Left ventricle myocardium inferior (tissue), 1 donor: Measurements from ENCODE around the gene FRMD4A. TPM values are rescaled to one million over a fixed set of nuclear protein-coding genes. Genes with fewer than 3 reads are reported as not detected.

Experiments used
- DNase-seq: peaks from one replicate; pipeline ENCODE4 v3.0.0-alpha.2; 2020
- H3K27ac ChIP-seq: fragments of 200-600 bp; replicated peaks from 2 replicates; pipeline ENCODE4 v1.8.0; 2021
- H3K27me3 ChIP-seq: fragments of 200-600 bp; 2 replicates; pipeline ENCODE4 v1.8.0; 2021; ENCODE audit warnings: low read depth
- H3K36me3 ChIP-seq: fragments of 200-600 bp; 2 replicates; pipeline ENCODE4 v1.8.0; 2021
- H3K4me1 ChIP-seq: fragments of 200-600 bp; 2 replicates; pipeline ENCODE4 v1.8.0; 2021
- H3K4me3 ChIP-seq: fragments of 200-600 bp; 2 replicates; pipeline ENCODE4 v1.8.0; 2021; ENCODE audit warnings: mild to moderate bottlenecking, moderate library complexity
- H3K9me3 ChIP-seq: fragments of 200-600 bp; replicated peaks from 2 replicates; pipeline ENCODE4 v1.8.0; 2021
- CTCF ChIP-seq: fragments of 200-600 bp; IDR thresholded peaks from 2 replicates; pipeline ENCODE4 v1.8.0; 2021; ENCODE audit warnings: antibody characterized with exemption, mild to moderate bottlenecking, borderline replicate concordance
- intact Hi-C: fragments of 100-400 bp; cut with micrococcal nuclease; formaldehyde crosslinking; loops from one replicate; pipeline ENCODE4 v1.11.0; 2022
- total RNA-seq: library from RNA; stranded (reverse); fragmentation: NEBNext Ultra II Directional; extraction: Animal tissue kit (Norgen Biotek cat#: 25700); gene quantifications from one replicate; pipeline ENCODE4 v1.2.1, GENCODE V29; 2021
- donor health status: DM: no; HTN: yes; CAD: no; lungs with severe emphysema.

FRMD4A gene
- total RNA-seq, 1 donor from 2014 or later: 26.1 TPM

DNA sequence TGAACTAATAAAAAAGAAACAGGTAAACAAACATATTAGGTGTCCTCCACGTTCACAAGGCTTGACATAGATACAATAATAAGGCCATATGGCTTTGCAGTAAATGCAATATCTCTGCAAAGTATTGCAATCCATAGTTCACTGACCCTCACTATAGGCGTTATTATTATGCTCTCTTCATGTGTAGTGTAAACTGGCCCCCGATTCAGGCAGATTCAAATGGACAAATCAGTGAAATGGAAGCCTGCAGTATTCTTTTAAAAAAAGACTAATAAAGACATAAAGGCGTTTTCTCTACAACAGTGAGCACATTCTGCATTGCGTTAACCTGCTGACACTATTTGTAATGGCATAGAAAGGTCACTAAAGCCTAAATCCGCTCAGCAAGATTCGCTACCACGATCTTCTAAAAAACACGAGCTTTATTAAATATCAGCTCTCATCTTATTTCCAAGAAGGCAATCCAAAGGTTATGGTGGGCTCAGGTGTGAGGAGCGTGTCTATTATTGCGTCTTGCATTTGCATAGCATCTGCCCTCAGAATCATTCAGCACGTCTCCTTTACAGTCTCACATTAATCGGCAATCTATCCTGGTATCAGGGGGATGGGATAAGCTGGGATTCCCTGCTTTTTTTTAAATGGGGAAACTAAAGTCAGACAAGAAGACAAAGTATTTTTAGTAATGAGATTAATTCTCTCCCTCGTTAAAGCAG, 36.2 kb downstream of the FRMD4A start:
- no peak for DNase-seq
- Histone ChIP-seq H3K27me3 (peaks cover 9% of the 10 kb centered on the region), H3K9me3 (peaks cover 48% of the 10 kb centered on the region), H3K4me3 (no peak overlapping the region), H3K4me1 (peaks cover 8% of the 10 kb centered on the region), H3K27ac (no peak overlapping the region), H3K36me3 (no peaks in the 10 kb centered on the region)
- TF ChIP-seq CTCF: no peak
- intact Hi-C loops: no loop called here

GRCh38 chr10:14293526-14293925, 37.2 kb downstream of the FRMD4A start:
- intact Hi-C loops: no loop called here
- DNase-seq: no peak
- Histone ChIP-seq H3K9me3 (peaks cover 51% of the 10 kb centered on the region), H3K36me3 (no peaks in the 10 kb centered on the region), H3K4me3 (no peak overlapping the region), H3K27me3 (no peaks in the 10 kb centered on the region), H3K4me1 (peaks cover 8% of the 10 kb centered on the region), H3K27ac (no peak overlapping the region)
- no peak for TF ChIP-seq CTCF

GRCh38 chr10:14291296-14291695, 39.4 kb downstream of the FRMD4A start:
- intact Hi-C loops: no loop called here
- Histone ChIP-seq H3K27ac (no peak overlapping the region), H3K36me3 (no peaks in the 10 kb centered on the region), H3K27me3 (peaks cover 6% of the 10 kb centered on the region), H3K9me3 (peaks cover 51% of the 10 kb centered on the region), H3K4me3 (no peak overlapping the region), H3K4me1 (peaks cover 8% of the 10 kb centered on the region)
- TF ChIP-seq CTCF: no peak
- no peak for DNase-seq

GRCh38 chr10:14285941-14286560, 44.7 kb downstream of the FRMD4A start:
- peaks cover 18% of the 10 kb centered on the region for H3K9me3 ChIP-seq
- no peaks in the 10 kb centered on the region for H3K4me1 ChIP-seq
- H3K36me3 ChIP-seq: no peaks in the 10 kb centered on the region
- TF ChIP-seq CTCF: no peak
- H3K27ac ChIP-seq: no peak overlapping the region
- no peak for DNase-seq
- intact Hi-C loops: no loop called here
- H3K27me3 ChIP-seq: peaks cover 13% of the 10 kb centered on the region
- no peak overlapping the region for H3K4me3 ChIP-seq

DNA sequence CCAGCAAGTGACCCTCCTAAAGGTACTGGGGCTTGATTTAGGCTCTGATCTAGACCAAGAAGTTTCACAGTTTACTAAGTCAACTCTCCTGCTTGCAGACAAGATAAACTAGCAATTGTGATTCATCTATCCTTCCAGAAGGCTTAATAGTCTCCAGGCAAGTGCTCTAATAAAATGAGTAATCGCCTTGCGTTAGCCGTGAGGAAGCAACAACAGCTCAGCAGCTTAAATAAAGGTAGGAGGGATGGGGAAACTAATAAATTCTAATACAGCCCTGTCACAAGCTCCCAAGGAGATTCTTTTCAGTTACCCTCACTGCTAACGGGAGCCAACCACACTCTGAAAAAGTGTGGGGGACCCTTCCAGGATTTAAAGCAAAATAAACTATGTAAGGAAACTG, 48.4 kb downstream of the FRMD4A start:
- Histone ChIP-seq H3K4me1 (no peaks in the 10 kb centered on the region), H3K27me3 (peaks cover 10% of the 10 kb centered on the region), H3K27ac (no peak overlapping the region), H3K9me3 (no peaks in the 10 kb centered on the region), H3K4me3 (no peak overlapping the region), H3K36me3 (no peaks in the 10 kb centered on the region)
- no peak for DNase-seq
- intact Hi-C loops: no loop called here
- no peak for TF ChIP-seq CTCF
